Measurements from ENCODE around the gene PXDC1. TPM values are rescaled to one million over a fixed set of nuclear protein-coding genes. Genes with fewer than 3 reads are reported as not detected.

PXDC1 gene
- total and polyA plus RNA-seq, 4 donors: 24.1 to 106 (median 77.6) TPM

DNA sequence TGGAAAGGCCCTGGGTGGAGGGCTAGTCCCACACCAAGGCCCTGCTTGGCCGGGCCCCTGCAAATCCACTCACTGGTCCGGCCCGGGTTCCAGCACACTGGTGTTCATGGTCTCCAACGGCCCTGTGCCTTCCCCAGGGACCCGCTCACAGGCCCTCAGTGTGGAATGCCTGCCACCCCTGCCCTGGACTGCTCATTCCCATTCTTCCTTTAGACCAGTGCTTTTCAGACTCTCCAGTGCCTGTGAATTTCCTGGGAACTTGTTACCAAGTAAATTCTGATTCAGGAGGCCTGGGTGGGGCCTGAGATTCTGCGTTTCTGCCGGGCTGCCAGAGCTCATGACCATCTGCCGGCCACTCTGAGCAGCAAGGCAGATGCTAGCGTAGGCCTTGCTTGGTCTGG lies 5.7 kb upstream of the PXDC1 start:
- WGBS: 95% methylated on average over 9 of the region's 9 CpGs

DNA sequence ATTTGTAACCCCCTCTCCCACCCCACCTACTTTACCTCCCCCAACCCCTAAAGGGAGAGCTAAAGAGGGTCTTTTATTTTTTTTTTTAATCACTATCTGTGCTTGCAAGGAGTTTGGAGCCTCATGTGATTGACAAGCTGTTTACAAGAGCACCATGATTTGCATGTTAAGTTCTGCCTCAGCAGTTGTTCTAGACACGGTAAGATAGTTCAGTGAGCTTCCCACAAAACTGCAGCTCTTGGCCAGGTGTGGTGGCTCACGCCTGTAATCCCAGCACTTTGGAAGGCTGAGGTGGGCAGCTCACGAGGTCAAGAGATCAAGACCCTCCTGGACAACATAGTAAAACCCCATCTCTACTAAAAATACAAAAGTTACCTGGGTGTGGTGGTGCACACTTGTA lies 5.0 kb upstream of the PXDC1 start:
- no peaks in the 10 kb centered on the region for H3K4me1 ChIP-seq (ENCODE audit: control insufficient read depth in 4 of 4, insufficient read depth in 4 of 4, low read length in 3 of 4)
- no peak for DNase-seq (ENCODE audit: low spot score)
- no peaks in the 10 kb centered on the region for H3K27me3 ChIP-seq (ENCODE audit: control insufficient read depth in 4 of 4, insufficient read depth in 4 of 4, low read length in 3 of 4)
- H3K9me3 ChIP-seq (ENCODE audit: control insufficient read depth in 4 of 4, low read length in 3 of 4): no peaks in the 10 kb centered on the region
- no peak overlapping the region for H3K9ac ChIP-seq (ENCODE audit: low read depth in 1 of 2, low read length in 2 of 2)
- TF ChIP-seq YY1 (IDR thresholded peaks at IDR 0.05) (no peak), TAF1 (conservative IDR thresholded peaks at IDR 0.05) (no peak), NR2F2 (IDR thresholded peaks at IDR 0.05) (no peak), GABPA (IDR thresholded peaks at IDR 0.05 in 1 of 2, conservative IDR thresholded peaks at IDR 0.05 in 1 of 2) (no peak), EGR1 (IDR thresholded peaks at IDR 0.05; ENCODE audit: low read depth in 2 of 2) (no peak), SP1 (IDR thresholded peaks at IDR 0.05) (no peak), HNF4G (IDR thresholded peaks at IDR 0.05) (no peak), ZBTB33 (IDR thresholded peaks at IDR 0.05) (no peak), JUND (IDR thresholded peaks at IDR 0.05) (no peak), FOXA2 (IDR thresholded peaks at IDR 0.05) (no peak), RXRA (IDR thresholded peaks at IDR 0.05) (no peak), RAD21 (IDR thresholded peaks at IDR 0.05) (no peak)
- TF ChIP-seq, protein P1, sequence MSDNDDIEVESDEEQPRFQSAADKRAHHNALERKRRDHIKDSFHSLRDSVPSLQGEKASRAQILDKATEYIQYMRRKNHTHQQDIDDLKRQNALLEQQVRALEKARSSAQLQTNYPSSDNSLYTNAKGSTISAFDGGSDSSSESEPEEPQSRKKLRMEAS (IDR thresholded peaks at IDR 0.05): no peak
- TF ChIP-seq, protein P2, sequence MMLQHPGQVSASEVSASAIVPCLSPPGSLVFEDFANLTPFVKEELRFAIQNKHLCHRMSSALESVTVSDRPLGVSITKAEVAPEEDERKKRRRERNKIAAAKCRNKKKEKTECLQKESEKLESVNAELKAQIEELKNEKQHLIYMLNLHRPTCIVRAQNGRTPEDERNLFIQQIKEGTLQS (IDR thresholded peaks at IDR 0.05): no peak
- H3K27ac ChIP-seq (ENCODE audit: low read depth in 1 of 2, low read length in 2 of 2): no peak overlapping the region
- no peaks in the 10 kb centered on the region for H3K36me3 ChIP-seq (ENCODE audit: control insufficient read depth in 4 of 4, insufficient read depth in 3 of 4, low read depth in 1 of 4, low read length in 3 of 4)
- H3K4me3 ChIP-seq (ENCODE audit: low read depth in 1 of 3, low read length in 3 of 3): no peak overlapping the region
- WGBS: 79% methylated on average over 3 of the region's 3 CpGs

More for the DNA sequence above, 5.7 kb upstream of the PXDC1 start:
- Histone ChIP-seq H3K9ac (ENCODE audit: low read depth in 1 of 2, low read length in 2 of 2) (no peak overlapping the region), H3K4me3 (ENCODE audit: low read depth in 1 of 3, low read length in 3 of 3) (no peak overlapping the region), H3K27ac (ENCODE audit: low read depth in 1 of 2, low read length in 2 of 2) (no peak overlapping the region), H3K9me3 (ENCODE audit: control insufficient read depth in 4 of 4, low read length in 3 of 4) (no peaks in the 10 kb centered on the region), H3K27me3 (ENCODE audit: control insufficient read depth in 4 of 4, insufficient read depth in 4 of 4, low read length in 3 of 4) (no peaks in the 10 kb centered on the region), H3K4me1 (ENCODE audit: control insufficient read depth in 4 of 4, insufficient read depth in 4 of 4, low read length in 3 of 4) (no peaks in the 10 kb centered on the region), H3K36me3 (ENCODE audit: control insufficient read depth in 4 of 4, insufficient read depth in 3 of 4, low read depth in 1 of 4, low read length in 3 of 4) (no peaks in the 10 kb centered on the region)
- TF ChIP-seq, protein P2 (IDR thresholded peaks at IDR 0.05): no peak
- TF ChIP-seq NR2F2 (IDR thresholded peaks at IDR 0.05): no peak
- TF ChIP-seq HNF4G (IDR thresholded peaks at IDR 0.05): no peak
- TF ChIP-seq FOXA1 (IDR thresholded peaks at IDR 0.05): no peak
- TF ChIP-seq, protein P3, sequence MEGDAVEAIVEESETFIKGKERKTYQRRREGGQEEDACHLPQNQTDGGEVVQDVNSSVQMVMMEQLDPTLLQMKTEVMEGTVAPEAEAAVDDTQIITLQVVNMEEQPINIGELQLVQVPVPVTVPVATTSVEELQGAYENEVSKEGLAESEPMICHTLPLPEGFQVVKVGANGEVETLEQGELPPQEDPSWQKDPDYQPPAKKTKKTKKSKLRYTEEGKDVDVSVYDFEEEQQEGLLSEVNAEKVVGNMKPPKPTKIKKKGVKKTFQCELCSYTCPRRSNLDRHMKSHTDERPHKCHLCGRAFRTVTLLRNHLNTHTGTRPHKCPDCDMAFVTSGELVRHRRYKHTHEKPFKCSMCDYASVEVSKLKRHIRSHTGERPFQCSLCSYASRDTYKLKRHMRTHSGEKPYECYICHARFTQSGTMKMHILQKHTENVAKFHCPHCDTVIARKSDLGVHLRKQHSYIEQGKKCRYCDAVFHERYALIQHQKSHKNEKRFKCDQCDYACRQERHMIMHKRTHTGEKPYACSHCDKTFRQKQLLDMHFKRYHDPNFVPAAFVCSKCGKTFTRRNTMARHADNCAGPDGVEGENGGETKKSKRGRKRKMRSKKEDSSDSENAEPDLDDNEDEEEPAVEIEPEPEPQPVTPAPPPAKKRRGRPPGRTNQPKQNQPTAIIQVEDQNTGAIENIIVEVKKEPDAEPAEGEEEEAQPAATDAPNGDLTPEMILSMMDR (IDR thresholded peaks at IDR 0.05; ENCODE audit: low read depth, low read length, missing input control): no peak
- TF ChIP-seq ZBTB33 (IDR thresholded peaks at IDR 0.05): no peak
- TF ChIP-seq HNF4A (conservative IDR thresholded peaks at IDR 0.05): no peak
- TF ChIP-seq JUND (IDR thresholded peaks at IDR 0.05): no peak
- TF ChIP-seq EGR1 (IDR thresholded peaks at IDR 0.05; ENCODE audit: low read depth in 2 of 2): no peak
- no peak for DNase-seq (ENCODE audit: low spot score)

All from liver (tissue), 9 donors.